ENCODE data around the gene JAM3. TPM values are rescaled to one million over a fixed set of nuclear protein-coding genes. Genes with fewer than 3 reads are reported as not detected.

JAM3 gene
- total RNA-seq, 2 experiments from 2014 or later, result 13.5 to 15.3 TPM

- Mint-ChIP-seq H3K4me1 (ENCODE audit: low read depth) (peaks cover 5% of the 10 kb centered on the region), H3K4me3 (no peak overlapping the region), H3K27me3 (peaks cover 23% of the 10 kb centered on the region), H3K27ac (no peak overlapping the region), H3K36me3 (ENCODE audit: low read depth) (no peaks in the 10 kb centered on the region), H3K9me3 (no peaks in the 10 kb centered on the region)
- no peak overlapping the region for H3K4me3 ChIP-seq (ENCODE audit: low read length)
- H3K9me3 ChIP-seq (ENCODE audit: control insufficient read depth in 1 of 2, insufficient read depth in 1 of 2, low read length in 2 of 2), result no peaks in the 10 kb centered on the region
- DNase-seq, result no peak
- H3K27me3 ChIP-seq (ENCODE audit: control insufficient read depth in 1 of 2, insufficient read depth in 2 of 2, low read length in 2 of 2), result peaks cover 0 to 6% of the 10 kb centered on the region in 2 experiments
- TF ChIP-seq CTCF (IDR thresholded peaks at IDR 0.05), result no peak
- no peak overlapping the region for H3K27ac ChIP-seq (ENCODE audit: low read depth in 1 of 2, low read length in 2 of 2)
- no peak for ATAC-seq (ENCODE audit: poor library complexity)
- peaks cover 8% of the 10 kb centered on the region for H3K4me1 ChIP-seq (ENCODE audit: insufficient read depth, low read length)
- intact Hi-C loops (cut with DNase I, micrococcal nuclease), result no loop called here
- H3K36me3 ChIP-seq (ENCODE audit: insufficient read depth, low read length), result no peaks in the 10 kb centered on the region
- POLR2A ChIA-PET, result no interaction called here
- CTCF ChIA-PET, result no interaction called here
These were observed 22.0 kb upstream of the JAM3 start for GRCh38 chr11:134046681-134047449.

- ATAC-seq (ENCODE audit: poor library complexity), result no peak
- Histone ChIP-seq H3K27ac (ENCODE audit: low read depth in 1 of 2, low read length in 2 of 2) (no peak overlapping the region), H3K27me3 (ENCODE audit: control insufficient read depth in 1 of 2, insufficient read depth in 2 of 2, low read length in 2 of 2) (peaks cover 0 to 6% of the 10 kb centered on the region in 2 experiments), H3K9me3 (ENCODE audit: control insufficient read depth in 1 of 2, insufficient read depth in 1 of 2, low read length in 2 of 2) (no peaks in the 10 kb centered on the region), H3K36me3 (ENCODE audit: insufficient read depth, low read length) (no peaks in the 10 kb centered on the region), H3K4me1 (ENCODE audit: insufficient read depth, low read length) (peaks cover 8% of the 10 kb centered on the region), H3K4me3 (ENCODE audit: low read length) (no peak overlapping the region)
- ChIA-PET POLR2A (no interaction called here), CTCF (no interaction called here)
- Mint-ChIP-seq H3K36me3 (ENCODE audit: low read depth) (no peaks in the 10 kb centered on the region), H3K9me3 (no peaks in the 10 kb centered on the region), H3K4me1 (ENCODE audit: low read depth) (peaks cover 5% of the 10 kb centered on the region), H3K4me3 (no peak overlapping the region), H3K27me3 (peaks cover 23% of the 10 kb centered on the region), H3K27ac (no peak overlapping the region)
- no peak for TF ChIP-seq CTCF (IDR thresholded peaks at IDR 0.05)
- no peak for DNase-seq
- intact Hi-C loops (cut with DNase I, micrococcal nuclease), result no loop called here
These were observed 21.3 kb upstream of the JAM3 start for GRCh38 chr11:134047586-134047999.

GRCh38 chr11:134048028-134048427 lies 20.8 kb upstream of the JAM3 start:
- Histone ChIP-seq H3K27ac (ENCODE audit: low read depth in 1 of 2, low read length in 2 of 2) (no peak overlapping the region), H3K36me3 (ENCODE audit: insufficient read depth, low read length) (no peaks in the 10 kb centered on the region), H3K9me3 (ENCODE audit: control insufficient read depth in 1 of 2, insufficient read depth in 1 of 2, low read length in 2 of 2) (no peaks in the 10 kb centered on the region), H3K4me1 (ENCODE audit: insufficient read depth, low read length) (peaks cover 8% of the 10 kb centered on the region), H3K27me3 (ENCODE audit: control insufficient read depth in 1 of 2, insufficient read depth in 2 of 2, low read length in 2 of 2) (peaks cover 0 to 6% of the 10 kb centered on the region in 2 experiments), H3K4me3 (ENCODE audit: low read length) (no peak overlapping the region)
- DNase-seq, result no peak
- Mint-ChIP-seq H3K27ac (no peak overlapping the region), H3K27me3 (peaks cover 23% of the 10 kb centered on the region), H3K9me3 (no peaks in the 10 kb centered on the region), H3K4me1 (ENCODE audit: low read depth) (peaks cover 5% of the 10 kb centered on the region), H3K4me3 (no peak overlapping the region), H3K36me3 (ENCODE audit: low read depth) (no peaks in the 10 kb centered on the region)
- POLR2A ChIA-PET, result no interaction called here
- no peak for ATAC-seq (ENCODE audit: poor library complexity)
- CTCF ChIA-PET, result no interaction called here
- intact Hi-C loops (cut with DNase I, micrococcal nuclease), result no loop called here
- TF ChIP-seq CTCF (IDR thresholded peaks at IDR 0.05), result no peak
